Measurements from ENCODE around the gene SLAMF8. TPM values are rescaled to one million over a fixed set of nuclear protein-coding genes. Genes with fewer than 3 reads are reported as not detected.

The SLAMF8 gene
- total and polyA plus RNA-seq, 4 donors: 0.28 to 1.6 (median 1.1) TPM

DNA sequence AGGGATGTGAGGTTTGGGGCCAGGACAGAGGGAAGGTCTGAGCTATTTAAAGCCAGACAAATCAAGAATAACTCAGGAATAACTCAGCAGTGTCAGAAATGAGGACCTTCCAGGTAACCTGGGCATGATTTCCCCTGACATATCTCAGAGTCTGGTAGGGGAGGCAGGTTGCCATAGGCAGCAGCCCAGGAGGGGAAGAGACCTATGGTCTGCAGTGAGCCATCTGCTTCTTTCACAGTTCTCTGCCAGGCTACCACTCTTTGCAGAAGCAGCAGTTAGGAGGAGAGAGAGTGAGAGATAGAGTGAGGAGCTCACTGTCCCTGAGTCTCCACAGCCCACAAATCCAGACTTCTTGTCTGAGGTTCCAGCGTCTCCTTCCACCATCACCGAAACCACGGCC, 42.1 kb downstream of the SLAMF8 start:
- no peak for DNase-seq (ENCODE audit: low spot score)
- peaks cover 6 to 11% (median 10%) of the 10 kb centered on the region in 4 donors for H3K4me1 ChIP-seq (ENCODE audit: control insufficient read depth in 4 of 4, insufficient read depth in 4 of 4, low read length in 3 of 4)
- no peak overlapping the region for H3K4me3 ChIP-seq (ENCODE audit: low read depth in 1 of 3, low read length in 3 of 3)
- H3K27ac ChIP-seq (ENCODE audit: low read depth in 1 of 2, low read length in 2 of 2): no peak overlapping the region
- TF ChIP-seq NR2F2 (IDR thresholded peaks at IDR 0.05): no peak
- TF ChIP-seq HNF4G (IDR thresholded peaks at IDR 0.05): no peak
- TF ChIP-seq JUND (IDR thresholded peaks at IDR 0.05): no peak
- no peak for TF ChIP-seq FOXA2 (IDR thresholded peaks at IDR 0.05)
- TF ChIP-seq, protein P1, sequence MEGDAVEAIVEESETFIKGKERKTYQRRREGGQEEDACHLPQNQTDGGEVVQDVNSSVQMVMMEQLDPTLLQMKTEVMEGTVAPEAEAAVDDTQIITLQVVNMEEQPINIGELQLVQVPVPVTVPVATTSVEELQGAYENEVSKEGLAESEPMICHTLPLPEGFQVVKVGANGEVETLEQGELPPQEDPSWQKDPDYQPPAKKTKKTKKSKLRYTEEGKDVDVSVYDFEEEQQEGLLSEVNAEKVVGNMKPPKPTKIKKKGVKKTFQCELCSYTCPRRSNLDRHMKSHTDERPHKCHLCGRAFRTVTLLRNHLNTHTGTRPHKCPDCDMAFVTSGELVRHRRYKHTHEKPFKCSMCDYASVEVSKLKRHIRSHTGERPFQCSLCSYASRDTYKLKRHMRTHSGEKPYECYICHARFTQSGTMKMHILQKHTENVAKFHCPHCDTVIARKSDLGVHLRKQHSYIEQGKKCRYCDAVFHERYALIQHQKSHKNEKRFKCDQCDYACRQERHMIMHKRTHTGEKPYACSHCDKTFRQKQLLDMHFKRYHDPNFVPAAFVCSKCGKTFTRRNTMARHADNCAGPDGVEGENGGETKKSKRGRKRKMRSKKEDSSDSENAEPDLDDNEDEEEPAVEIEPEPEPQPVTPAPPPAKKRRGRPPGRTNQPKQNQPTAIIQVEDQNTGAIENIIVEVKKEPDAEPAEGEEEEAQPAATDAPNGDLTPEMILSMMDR (IDR thresholded peaks at IDR 0.05; ENCODE audit: low read depth, low read length, missing input control): no peak
- TF ChIP-seq, protein P2, sequence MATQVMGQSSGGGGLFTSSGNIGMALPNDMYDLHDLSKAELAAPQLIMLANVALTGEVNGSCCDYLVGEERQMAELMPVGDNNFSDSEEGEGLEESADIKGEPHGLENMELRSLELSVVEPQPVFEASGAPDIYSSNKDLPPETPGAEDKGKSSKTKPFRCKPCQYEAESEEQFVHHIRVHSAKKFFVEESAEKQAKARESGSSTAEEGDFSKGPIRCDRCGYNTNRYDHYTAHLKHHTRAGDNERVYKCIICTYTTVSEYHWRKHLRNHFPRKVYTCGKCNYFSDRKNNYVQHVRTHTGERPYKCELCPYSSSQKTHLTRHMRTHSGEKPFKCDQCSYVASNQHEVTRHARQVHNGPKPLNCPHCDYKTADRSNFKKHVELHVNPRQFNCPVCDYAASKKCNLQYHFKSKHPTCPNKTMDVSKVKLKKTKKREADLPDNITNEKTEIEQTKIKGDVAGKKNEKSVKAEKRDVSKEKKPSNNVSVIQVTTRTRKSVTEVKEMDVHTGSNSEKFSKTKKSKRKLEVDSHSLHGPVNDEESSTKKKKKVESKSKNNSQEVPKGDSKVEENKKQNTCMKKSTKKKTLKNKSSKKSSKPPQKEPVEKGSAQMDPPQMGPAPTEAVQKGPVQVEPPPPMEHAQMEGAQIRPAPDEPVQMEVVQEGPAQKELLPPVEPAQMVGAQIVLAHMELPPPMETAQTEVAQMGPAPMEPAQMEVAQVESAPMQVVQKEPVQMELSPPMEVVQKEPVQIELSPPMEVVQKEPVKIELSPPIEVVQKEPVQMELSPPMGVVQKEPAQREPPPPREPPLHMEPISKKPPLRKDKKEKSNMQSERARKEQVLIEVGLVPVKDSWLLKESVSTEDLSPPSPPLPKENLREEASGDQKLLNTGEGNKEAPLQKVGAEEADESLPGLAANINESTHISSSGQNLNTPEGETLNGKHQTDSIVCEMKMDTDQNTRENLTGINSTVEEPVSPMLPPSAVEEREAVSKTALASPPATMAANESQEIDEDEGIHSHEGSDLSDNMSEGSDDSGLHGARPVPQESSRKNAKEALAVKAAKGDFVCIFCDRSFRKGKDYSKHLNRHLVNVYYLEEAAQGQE (IDR thresholded peaks at IDR 0.05): no peak
- 66% methylated on average over 3 of the region's 3 CpGs for WGBS
- H3K9me3 ChIP-seq (ENCODE audit: control insufficient read depth in 4 of 4, low read length in 3 of 4): no peaks in the 10 kb centered on the region
- H3K27me3 ChIP-seq (ENCODE audit: control insufficient read depth in 4 of 4, insufficient read depth in 4 of 4, low read length in 3 of 4): no peaks in the 10 kb centered on the region
- no peak overlapping the region for H3K9ac ChIP-seq (ENCODE audit: low read depth in 1 of 2, low read length in 2 of 2)
- H3K36me3 ChIP-seq (ENCODE audit: control insufficient read depth in 4 of 4, insufficient read depth in 3 of 4, low read depth in 1 of 4, low read length in 3 of 4): no peaks in the 10 kb centered on the region

DNA sequence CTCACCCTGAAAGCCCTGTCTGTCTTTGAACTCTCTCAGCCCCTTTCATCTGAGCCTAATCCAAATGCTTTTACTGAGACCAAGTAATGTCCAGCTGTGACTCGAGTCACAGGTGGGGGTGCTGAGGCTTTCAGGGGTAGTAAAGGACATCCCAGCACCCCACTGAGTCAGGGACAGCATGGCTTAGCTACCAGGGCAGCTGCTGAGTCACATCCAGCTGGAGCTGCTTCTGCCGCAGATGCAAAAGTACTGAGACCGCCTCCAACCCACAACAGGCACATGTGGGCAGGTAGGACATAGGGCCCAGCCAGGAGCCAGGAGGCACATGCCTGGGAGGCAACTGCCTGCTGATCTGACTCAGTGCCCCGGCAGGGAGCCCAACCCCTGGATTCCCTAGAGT, 42.5 kb downstream of the SLAMF8 start:
- no peak for DNase-seq (ENCODE audit: low spot score)
- TF ChIP-seq EGR1 (IDR thresholded peaks at IDR 0.05; ENCODE audit: low read depth in 2 of 2) (no peak), RAD21 (IDR thresholded peaks at IDR 0.05) (no peak), YY1 (IDR thresholded peaks at IDR 0.05) (no peak), HNF4G (IDR thresholded peaks at IDR 0.05) (no peak), TAF1 (conservative IDR thresholded peaks at IDR 0.05) (no peak), JUND (IDR thresholded peaks at IDR 0.05) (no peak), RXRA (IDR thresholded peaks at IDR 0.05) (no peak)
- TF ChIP-seq, protein P2 (IDR thresholded peaks at IDR 0.05): no peak
- TF ChIP-seq, protein P3, sequence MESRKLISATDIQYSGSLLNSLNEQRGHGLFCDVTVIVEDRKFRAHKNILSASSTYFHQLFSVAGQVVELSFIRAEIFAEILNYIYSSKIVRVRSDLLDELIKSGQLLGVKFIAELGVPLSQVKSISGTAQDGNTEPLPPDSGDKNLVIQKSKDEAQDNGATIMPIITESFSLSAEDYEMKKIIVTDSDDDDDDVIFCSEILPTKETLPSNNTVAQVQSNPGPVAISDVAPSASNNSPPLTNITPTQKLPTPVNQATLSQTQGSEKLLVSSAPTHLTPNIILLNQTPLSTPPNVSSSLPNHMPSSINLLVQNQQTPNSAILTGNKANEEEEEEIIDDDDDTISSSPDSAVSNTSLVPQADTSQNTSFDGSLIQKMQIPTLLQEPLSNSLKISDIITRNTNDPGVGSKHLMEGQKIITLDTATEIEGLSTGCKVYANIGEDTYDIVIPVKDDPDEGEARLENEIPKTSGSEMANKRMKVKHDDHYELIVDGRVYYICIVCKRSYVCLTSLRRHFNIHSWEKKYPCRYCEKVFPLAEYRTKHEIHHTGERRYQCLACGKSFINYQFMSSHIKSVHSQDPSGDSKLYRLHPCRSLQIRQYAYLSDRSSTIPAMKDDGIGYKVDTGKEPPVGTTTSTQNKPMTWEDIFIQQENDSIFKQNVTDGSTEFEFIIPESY (IDR thresholded peaks at IDR 0.05): no peak
- no peaks in the 10 kb centered on the region for H3K36me3 ChIP-seq (ENCODE audit: control insufficient read depth in 4 of 4, insufficient read depth in 3 of 4, low read depth in 1 of 4, low read length in 3 of 4)
- H3K9ac ChIP-seq (ENCODE audit: low read depth in 1 of 2, low read length in 2 of 2): no peak overlapping the region
- H3K27ac ChIP-seq (ENCODE audit: low read depth in 1 of 2, low read length in 2 of 2): no peak overlapping the region
- H3K4me1 ChIP-seq (ENCODE audit: control insufficient read depth in 4 of 4, insufficient read depth in 4 of 4, low read length in 3 of 4): peaks cover 6 to 11% (median 10%) of the 10 kb centered on the region in 4 donors
- WGBS: 69% methylated on average over 4 of the region's 4 CpGs
- no peaks in the 10 kb centered on the region for H3K27me3 ChIP-seq (ENCODE audit: control insufficient read depth in 4 of 4, insufficient read depth in 4 of 4, low read length in 3 of 4)
- H3K4me3 ChIP-seq (ENCODE audit: low read depth in 1 of 3, low read length in 3 of 3): no peak overlapping the region
- no peaks in the 10 kb centered on the region for H3K9me3 ChIP-seq (ENCODE audit: control insufficient read depth in 4 of 4, low read length in 3 of 4)
